T-cell (primary cell): ENCODE measurements around the gene MIPEP. TPM values are rescaled to one million over a fixed set of nuclear protein-coding genes. Genes with fewer than 3 reads are reported as not detected.

Experiments used
- total RNA-seq, 35 experiments: library from RNA in 6 of 35; stranded (reverse) in 6 of 35; fragments of 120-200 nt in 1 of 35; gene quantifications; one replicate each; pipeline versions ENCODE4 v1.2.1 to v1.2.4 and lab custom pipeline; 2013 to 2026

The MIPEP gene
- total RNA-seq, 5 donors from 2014 or later (not counting 1 experiment from before 2014, with no cell fraction given) = 6.3 to 13.8 (median 12.3) TPM

Other genes with a start within 250 kb of the MIPEP start
- gene C1QTNF9B, start 8.1 kb upstream of the MIPEP start, total RNA-seq = not detected